Sciatic nerve (tissue), 2 donors: Measurements from ENCODE around the gene APBA1. TPM values are rescaled to one million over a fixed set of nuclear protein-coding genes. Genes with fewer than 3 reads are reported as not detected.

ENCODE experiments used
- ATAC-seq: fragments of 200-7000 bp; cut with Tn5 transposase; one replicate; pipeline ENCODE4 v1.9.1; 2020; ENCODE audit warnings: mild to moderate bottlenecking, moderate library complexity
- DNase-seq: peaks from one replicate; pipeline ENCODE4 v3.0.0-alpha.2; 2020; ENCODE audit warnings: low spot score
- intact Hi-C: fragments of 100-400 bp; cut with DNase I; formaldehyde crosslinking; loops from one replicate; pipeline ENCODE4 v1.14.2; 2022
- total RNA-seq: library from RNA; stranded (reverse); fragmentation: NEBNext Ultra II Directional; extraction: Animal tissue kit (Norgen Biotek cat#: 25700); gene quantifications from one replicate; pipeline ENCODE4 v1.2.1, GENCODE V29; 2021
- donor health status: DM: no; HTN: no; CAD: no.
- donor health status: DM: no; HTN: no; CAD: no.

The APBA1 gene
- total RNA-seq, 1 donor from 2014 or later = 11.1 TPM

DNA sequence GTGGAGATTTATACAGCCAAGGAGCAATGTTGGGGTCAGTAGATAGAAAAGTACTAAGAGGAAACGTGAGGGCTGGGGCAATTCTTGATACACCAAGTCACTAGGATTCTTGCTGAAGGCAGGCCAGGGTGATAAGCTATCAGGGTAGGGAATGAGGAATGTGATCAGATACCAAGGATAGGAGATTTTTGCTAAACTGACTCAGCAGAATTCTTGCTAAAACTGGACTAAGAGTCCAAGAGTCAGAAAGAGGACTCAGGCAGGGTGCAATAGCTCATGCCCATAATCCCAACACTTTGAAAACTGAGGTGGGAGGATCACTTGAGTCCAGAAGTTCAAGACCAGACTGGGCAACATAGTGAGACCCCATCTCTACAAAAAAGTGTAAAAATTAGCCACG lies 275.4 kb downstream of the APBA1 start:
- DNase-seq = no peak
- ATAC-seq = no peak
- intact Hi-C loops = no loop called here

DNA sequence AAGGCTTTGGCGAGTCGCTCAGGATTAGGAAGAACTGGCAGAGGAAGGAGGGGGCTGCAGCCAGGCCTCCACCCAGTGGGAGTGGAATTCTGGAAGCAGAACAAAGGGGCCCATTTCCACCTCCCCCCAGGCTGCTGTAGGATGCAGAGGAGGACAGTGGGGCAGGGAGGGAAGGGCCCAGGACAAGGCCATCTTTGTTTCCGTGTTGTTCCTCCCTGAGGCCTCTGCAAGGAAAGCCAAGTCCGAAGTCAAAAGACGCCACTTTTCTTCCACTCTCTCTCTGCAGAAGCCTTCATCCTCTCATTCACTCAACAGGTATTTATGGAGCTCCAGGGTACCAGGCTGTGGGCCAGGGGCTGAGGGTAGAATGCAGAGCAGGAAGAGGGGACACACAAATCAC lies 276.5 kb downstream of the APBA1 start:
- DNase-seq (no peak), ATAC-seq (no peak)
- intact Hi-C loops = no loop called here

DNA sequence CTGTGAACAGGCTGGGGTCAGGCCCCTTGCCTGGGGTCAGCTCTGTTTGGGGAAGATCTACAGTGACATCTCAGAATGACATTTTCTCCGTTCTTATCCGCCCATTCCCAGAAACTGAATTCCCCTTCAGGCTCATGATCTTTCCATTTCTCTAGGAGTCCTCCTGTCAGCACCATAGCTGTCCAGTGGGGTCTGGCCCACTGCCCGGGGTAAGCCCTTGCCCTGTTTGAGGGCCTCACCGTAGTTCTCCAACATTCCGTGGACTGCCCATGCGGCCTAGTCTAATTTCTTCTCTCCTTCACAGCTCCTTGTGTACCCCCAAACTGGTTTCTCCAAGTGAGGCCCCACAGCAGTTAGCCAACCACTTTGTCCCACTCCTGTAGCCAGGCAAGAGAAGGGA lies 278.7 kb downstream of the APBA1 start:
- ATAC-seq (no peak), DNase-seq (no peak)
- intact Hi-C loops = no loop called here

DNA sequence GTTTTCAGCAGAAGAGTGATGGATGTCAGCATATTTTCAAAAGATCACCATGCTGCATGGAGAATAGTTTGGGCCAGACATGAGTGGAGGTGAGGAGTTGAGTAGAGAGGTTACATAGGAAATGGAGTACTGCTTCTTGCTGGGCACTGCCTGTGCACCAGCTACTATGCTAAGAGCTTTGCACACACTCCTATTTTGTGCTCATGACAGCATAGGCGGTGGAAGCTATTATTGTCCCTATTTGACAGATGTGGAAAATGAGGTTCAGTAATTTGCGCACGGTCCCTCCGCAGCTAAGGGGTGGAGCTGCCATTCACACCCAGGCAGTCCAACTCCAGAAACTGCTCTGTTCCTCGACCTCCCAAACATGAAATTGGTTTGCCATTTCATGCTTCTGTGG lies 279.3 kb downstream of the APBA1 start:
- ATAC-seq (no peak), DNase-seq (no peak)
- intact Hi-C loops = no loop called here

DNA sequence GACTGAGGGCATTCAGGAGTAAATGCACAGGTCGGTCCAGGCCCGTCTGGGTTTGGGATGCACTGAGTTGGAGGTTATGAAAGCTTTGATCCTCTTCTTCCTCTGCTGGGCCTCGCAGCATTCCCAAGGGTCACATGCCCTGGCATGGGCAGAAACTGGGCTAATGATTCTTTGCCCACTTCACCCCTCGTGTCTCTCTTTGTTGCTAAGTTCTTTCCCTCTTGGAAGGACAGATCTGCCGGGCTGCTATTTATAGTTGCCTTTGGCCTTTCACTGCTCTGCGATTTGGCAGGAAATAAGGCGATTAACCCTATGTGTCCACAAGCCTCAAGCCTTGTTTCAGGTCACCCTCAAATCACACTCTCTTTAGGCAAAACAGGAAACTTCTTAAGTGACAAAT lies 280.2 kb downstream of the APBA1 start:
- intact Hi-C loops = no loop called here
- ATAC-seq (peak; percentile 40), DNase-seq (no peak)

DNA sequence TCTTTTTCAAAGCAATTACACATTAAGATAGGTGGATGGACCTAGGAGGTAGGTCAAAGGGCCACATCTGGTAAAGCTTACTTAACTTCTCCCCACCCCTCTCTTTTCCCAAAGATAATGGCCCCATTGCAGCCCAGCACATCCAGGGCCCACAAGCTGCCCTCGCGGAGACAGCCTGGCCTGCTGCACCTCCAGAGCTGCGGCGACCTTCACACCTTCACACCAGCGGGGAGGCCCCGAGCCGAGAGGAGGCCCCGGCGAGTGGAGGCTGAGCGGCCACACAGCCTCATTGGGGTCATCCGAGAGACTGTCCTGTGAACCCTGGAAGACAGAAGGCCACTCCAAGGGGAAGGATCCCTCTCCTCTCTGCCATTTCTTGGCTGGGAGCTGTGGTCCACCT lies 280.7 kb downstream of the APBA1 start:
- DNase-seq = no peak
- no peak for ATAC-seq
- intact Hi-C loops = no loop called here

DNA sequence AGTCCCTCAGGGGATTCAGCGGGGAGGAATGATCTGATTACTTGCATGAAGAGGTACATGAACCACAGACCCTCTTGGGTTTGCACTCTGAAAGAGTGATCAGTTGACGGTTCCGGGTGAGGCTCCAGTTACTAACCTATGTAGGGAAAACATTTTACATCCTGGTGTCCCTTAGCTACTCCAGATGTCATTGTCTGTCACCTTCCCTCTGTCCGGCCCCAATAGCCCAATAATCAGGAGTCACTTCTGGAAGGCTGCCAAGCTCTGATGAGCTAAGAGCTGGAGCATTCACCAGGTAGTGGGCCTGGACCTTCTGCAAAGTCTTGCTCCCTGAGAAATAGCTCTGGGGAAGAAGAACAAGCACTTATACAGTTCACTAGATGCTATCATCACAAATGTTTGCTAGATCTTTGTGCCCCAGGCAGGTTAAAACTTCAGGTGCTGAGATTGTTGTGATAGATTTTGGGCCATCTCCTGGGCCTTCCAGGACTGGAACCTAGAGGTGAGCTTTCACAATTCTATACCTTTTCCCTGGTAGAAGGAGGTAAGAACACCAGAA lies 282.7 kb downstream of the APBA1 start:
- DNase-seq (no peak), ATAC-seq (no peak)
- intact Hi-C loops = no loop called here

DNA sequence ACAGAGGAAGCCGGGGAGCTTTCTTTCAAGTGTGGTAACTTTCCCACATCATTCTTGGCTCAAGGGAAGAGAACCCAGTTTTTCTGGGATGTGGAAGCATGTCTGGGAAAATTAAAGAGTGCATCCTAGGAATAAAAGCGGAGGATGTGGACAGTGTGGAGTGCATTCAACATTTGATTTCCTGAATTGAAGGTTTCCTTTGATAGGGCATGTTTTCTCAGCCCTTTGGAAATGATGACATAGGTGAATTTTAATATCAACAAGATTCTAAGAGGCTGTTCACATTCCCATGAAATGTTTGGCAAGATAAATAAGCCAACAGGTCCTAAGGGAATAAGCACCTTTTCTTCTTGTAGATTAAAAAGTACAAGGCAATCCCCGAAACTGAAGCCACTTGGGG lies 283.6 kb downstream of the APBA1 start:
- ATAC-seq (no peak), DNase-seq (no peak)
- intact Hi-C loops = no loop called here

DNA sequence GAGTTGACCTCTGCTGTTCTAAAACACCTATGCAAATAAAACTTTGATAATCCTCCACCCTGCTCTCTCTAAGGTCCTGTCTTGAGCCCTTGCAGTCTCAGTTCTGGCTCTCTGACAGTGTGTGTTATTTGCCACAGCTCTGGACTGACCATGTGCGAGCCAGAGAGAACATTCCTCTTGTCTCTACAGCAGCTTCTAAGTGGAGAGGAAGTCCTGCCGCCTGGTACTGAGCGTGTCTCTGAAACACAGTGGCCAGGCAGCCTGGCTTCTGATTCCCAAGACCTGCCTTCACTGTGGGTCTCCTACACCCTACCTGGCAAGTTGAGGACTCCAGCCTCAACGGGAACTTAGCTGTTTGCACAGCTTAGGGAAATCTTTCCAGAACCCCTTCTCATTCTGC lies 285.5 kb downstream of the APBA1 start:
- intact Hi-C loops = no loop called here
- ATAC-seq (no peak), DNase-seq (no peak)

DNA sequence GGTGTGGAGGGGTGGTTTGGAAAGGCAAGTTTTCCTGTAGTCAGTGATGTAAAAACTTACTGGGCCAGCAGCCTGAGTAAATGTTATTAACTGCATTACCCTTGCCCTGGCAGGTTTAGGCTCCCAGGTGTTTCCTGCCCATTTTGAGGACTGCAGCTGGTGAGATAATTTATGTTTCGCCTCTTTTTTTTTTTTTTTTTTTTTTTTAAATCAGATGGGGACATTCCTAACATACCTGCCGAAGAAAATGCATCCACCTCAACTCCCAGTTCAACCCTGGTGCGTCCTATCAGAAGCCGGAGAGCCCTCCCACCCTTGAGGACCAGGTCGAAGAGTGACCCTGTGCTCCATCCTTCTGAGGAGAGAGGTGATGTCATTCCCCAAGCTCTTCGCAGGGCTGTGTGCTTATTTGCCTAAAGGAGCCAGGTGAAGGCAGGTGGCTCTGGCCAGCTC lies 286.6 kb downstream of the APBA1 start:
- intact Hi-C loops = no loop called here
- no peak for ATAC-seq

DNA sequence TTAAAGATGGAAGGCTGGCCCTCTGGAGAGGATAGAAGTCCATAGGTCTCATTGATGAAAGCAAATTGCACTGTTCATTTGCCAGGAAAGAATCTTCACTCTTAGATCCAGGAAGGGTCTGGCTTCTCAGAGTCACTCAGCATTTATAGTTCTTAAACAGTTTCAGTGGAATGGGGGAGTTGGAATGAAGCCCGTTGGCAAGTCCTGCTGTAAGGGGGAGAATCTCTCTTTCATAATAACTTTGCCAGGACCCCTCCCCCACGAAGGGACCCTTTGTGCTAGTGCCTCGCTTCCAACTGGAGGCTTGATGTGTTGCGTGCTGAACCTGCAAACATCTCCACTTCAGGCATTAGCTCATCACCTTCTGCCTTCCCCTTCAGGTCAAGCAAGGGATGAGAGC lies 290.0 kb downstream of the APBA1 start:
- intact Hi-C loops = no loop called here
- no peak for ATAC-seq
- no peak for DNase-seq

More for the DNA sequence above, 286.6 kb downstream of the APBA1 start:
- no peak for DNase-seq

DNA sequence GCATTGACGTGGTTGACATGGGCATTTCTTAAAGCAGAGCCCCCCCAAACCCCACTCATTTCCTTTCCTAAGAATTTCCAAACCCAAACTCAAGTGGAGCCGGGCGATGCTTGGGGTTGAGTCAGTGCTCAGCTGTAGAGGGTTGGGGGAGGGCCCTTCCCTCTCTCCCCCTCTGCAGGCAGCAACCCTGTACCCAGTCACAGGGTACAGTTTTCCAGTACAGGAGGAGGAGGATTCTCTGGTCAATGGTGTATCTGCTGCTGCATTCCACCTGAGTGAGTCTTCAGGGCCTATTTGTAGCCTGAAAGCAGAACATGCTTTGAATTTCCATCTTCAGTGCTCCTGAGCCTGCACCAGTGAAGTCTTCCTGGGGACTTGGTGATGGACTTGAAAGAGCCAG lies 291.4 kb downstream of the APBA1 start:
- intact Hi-C loops = no loop called here
- DNase-seq (no peak), ATAC-seq (no peak)

DNA sequence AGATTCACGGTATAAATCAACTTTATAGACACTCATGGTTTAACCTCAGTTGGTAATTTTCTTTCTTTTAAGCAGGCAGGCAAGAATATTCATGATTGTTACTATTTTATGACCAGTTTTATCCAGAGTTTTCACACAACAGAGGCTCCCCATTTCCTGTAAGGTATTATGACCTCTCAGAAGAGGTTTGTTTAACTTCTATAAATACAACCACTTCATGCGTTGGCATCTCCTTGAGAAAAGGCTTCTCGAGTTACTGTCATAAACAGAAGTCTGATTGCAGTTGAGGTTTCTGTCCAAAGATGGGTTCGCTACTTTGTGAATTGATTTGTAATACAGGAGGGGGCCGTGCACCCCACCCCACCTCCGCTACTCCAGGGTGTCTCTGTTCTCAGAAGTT lies 291.9 kb downstream of the APBA1 start:
- ATAC-seq = no peak
- DNase-seq = no peak
- intact Hi-C loops = no loop called here

DNA sequence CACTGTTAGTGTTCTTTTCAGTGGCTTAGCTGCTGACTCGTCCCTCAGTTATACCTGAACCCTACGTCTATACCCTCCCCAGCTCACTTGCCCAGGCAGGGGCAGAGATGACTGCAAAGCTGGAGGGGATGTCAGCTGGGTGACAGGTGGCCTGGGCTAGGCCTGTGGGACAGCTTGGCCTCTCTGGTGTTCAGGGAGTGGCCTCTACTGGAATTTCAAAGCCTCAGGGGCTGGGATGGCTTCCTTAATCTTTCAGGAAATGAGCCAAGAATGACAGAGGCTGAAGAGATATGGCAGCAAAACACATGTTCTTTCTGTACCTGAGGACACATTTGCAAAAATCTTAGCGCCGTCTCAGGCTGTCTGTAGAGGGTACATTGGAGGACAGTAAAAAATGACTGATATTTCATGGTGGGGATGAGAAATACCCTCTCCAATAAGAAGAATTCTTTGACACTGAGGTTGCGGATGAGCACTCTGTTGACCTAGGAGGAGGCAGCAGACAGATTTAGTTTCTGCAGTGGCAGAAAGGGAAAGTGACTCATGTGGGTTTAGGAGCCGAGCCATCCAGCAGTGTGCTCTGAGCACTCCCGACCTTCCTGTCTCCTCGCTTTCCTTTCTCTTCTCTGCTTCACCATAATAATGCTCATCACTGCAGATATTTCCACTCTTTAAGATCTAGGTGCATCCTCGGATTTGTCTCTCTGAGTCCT lies 292.7 kb downstream of the APBA1 start:
- no peak for DNase-seq
- peak; percentile 70 for ATAC-seq
- intact Hi-C loops = no loop called here

DNA sequence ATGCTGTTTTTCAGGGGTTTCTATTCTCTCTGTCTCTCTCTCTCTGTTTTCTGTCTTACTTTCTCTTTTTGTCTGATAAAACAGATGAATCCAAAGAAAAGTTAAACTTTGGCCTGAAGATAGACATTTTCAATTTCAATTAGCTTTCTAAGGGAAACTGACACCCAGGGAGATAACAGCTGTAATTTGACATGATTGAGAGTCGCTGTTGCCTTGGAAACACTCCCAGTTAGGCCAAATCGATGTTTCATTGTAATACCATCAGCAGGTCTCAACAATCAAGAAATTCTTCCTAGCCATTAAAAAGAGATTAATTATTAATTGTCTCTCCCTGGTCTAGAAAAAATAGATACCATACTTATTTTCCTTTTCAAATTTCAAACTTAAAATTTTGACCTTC lies 294.2 kb downstream of the APBA1 start:
- intact Hi-C loops = no loop called here
- no peak for ATAC-seq

More for the DNA sequence above, 294.2 kb downstream of the APBA1 start:
- no peak for DNase-seq

Other genes with a start within 250 kb of the APBA1 start
- 63.4 TPM for gene PTAR1, start 87.6 kb upstream of the APBA1 start, total RNA-seq
- gene CFAP95, start 148.4 kb upstream of the APBA1 start, total RNA-seq = not detected